HCT116 (cell line): ENCODE results near the gene SIAE. TPM values are rescaled to one million over a fixed set of nuclear protein-coding genes. Genes with fewer than 3 reads are reported as not detected.

Experiments used
- ATAC-seq: fragments of 200-7000 bp; cut with Tn5 transposase; 2 replicates; pipeline ENCODE4 v1.9.1; 2020; ENCODE audit warnings: mild to moderate bottlenecking, moderate library complexity
- BruUV-seq: library from RNA; stranded (reverse); fragments of 400-500 nt; replicated peaks from 2 replicates; lab custom pipeline; 2021; lab: Mats Ljungman, UMichigan
- CTCF ChIA-PET: fragments of 300-600 bp; sonication (Branson Sonifier 250); formaldehyde crosslinking; loops from one replicate; lab custom pipeline; 2021; ENCODE audit warnings: antibody characterized with exemption; lab: Charles Lee
- POLR2A ChIA-PET: fragments of 300-600, 350-600 bp; sonication (Branson Sonifier 250); formaldehyde crosslinking; loops from one replicate; lab custom pipeline; 2021; ENCODE audit warnings: antibody characterized with exemption; lab: Charles Lee
- RAD21 ChIA-PET, 2 experiments: fragments of 300-600 bp; sonication (Branson Sonifier 250); formaldehyde crosslinking; loops; one replicate each; lab custom pipeline; 2023; ENCODE audit warnings: low total read pairs in 2 of 2; ENCODE audit not compliant: uncharacterized antibody in 2 of 2, unreplicated experiment in 2 of 2, low non-redundant PET in 1 of 2; lab: Charles Lee
- DNase-seq: peaks from one replicate; pipeline ENCODE4 v3.0.0-alpha.2; 2010; ENCODE audit warnings: low read depth, low spot score
- H2AFZ ChIP-seq: fragments of 200-600 bp; shearing (Covaris generic), sonication (generic); 2 replicates; pipeline ENCODE4 v1.6.1; 2017; ENCODE audit warnings: low read depth, mixed run types, mixed read lengths, antibody characterized with exemption, low read length; ENCODE audit not compliant: poor library complexity, severe bottlenecking
- H3K27ac ChIP-seq: 2 replicates; pipeline ENCODE4 v1.5.1; 2012; ENCODE audit warnings: low read depth, low read length
- H3K27me3 ChIP-seq: fragments of 200-600 bp; sonication (generic); 2 replicates; pipeline ENCODE4 v1.6.1; 2016; ENCODE audit warnings: mixed run types, low read length, mixed read lengths; ENCODE audit not compliant: insufficient read depth
- H3K36me3 ChIP-seq, 2 experiments: fragments of 200-500 bp in 1 of 2; fragments of 200-600 bp in 1 of 2; sonication (Bioruptor generic) in 1 of 2; sonication (generic) in 1 of 2; 2 replicates each; pipeline versions ENCODE4 v1.5.1 to v1.6.1; 2014 to 2016; ENCODE audit warnings: low read length in 2 of 2, inconsistent platforms in 1 of 2, mixed read lengths in 1 of 2, mixed run types in 1 of 2; ENCODE audit not compliant: insufficient read depth in 2 of 2, control insufficient read depth in 1 of 2
- H3K4me1 ChIP-seq, 2 experiments: fragments of 200-600 bp in 1 of 2; sonication (generic) in 1 of 2; 2 replicates each; pipeline versions ENCODE4 v1.5.1 to v1.6.1; 2012 to 2017; ENCODE audit warnings: low read length in 2 of 2, inconsistent platforms in 1 of 2, mild to moderate bottlenecking in 1 of 2, mixed read lengths in 1 of 2, mixed run types in 1 of 2, moderate library complexity in 1 of 2; ENCODE audit not compliant: insufficient read depth in 2 of 2, control insufficient read depth in 1 of 2
- H3K4me2 ChIP-seq: fragments of 200-600 bp; sonication (generic); 2 replicates; pipeline ENCODE4 v1.6.1; 2017; ENCODE audit warnings: mixed run types, low read length, mixed read lengths
- H3K4me3 ChIP-seq, 2 experiments: fragments of 200-600 bp in 1 of 2; sonication (generic) in 1 of 2; replicated peaks in 1 of 2; 2 replicates each; pipeline ENCODE4 v1.5.1; 2011 to 2016; ENCODE audit warnings: low read length in 2 of 2, control low read depth in 1 of 2, low read depth in 1 of 2, mild to moderate bottlenecking in 1 of 2, mixed read lengths in 1 of 2, mixed run types in 1 of 2
- H3K79me2 ChIP-seq: fragments of 200-600 bp; sonication (generic); 2 replicates; pipeline ENCODE4 v1.6.1; 2017; ENCODE audit warnings: mild to moderate bottlenecking, mixed run types, low read length, moderate library complexity, mixed read lengths; ENCODE audit not compliant: insufficient read depth
- H3K9ac ChIP-seq: fragments of 200-600 bp; sonication (generic); 2 replicates; pipeline ENCODE4 v1.6.1; 2016; ENCODE audit warnings: low read length, mixed read lengths
- H3K9me2 ChIP-seq: fragments of 200-600 bp; sonication (generic), shearing (Covaris generic); 2 replicates; pipeline ENCODE4 v1.6.1; 2017; ENCODE audit warnings: mixed run types, mild to moderate bottlenecking, moderate library complexity; ENCODE audit not compliant: insufficient read depth
- H3K9me3 ChIP-seq, 2 experiments: fragments of 200-500 bp in 1 of 2; fragments of 200-600 bp in 1 of 2; sonication (Bioruptor generic) in 1 of 2; sonication (generic) in 1 of 2; 2 replicates each; pipeline ENCODE4 v1.6.1; 2014 to 2017; ENCODE audit warnings: low read length in 2 of 2, mixed read lengths in 2 of 2, inconsistent platforms in 1 of 2, low read depth in 1 of 2, mild to moderate bottlenecking in 1 of 2, mixed run types in 1 of 2, moderate library complexity in 1 of 2; ENCODE audit not compliant: control insufficient read depth in 1 of 2, insufficient read depth in 1 of 2
- H4K20me1 ChIP-seq: fragments of 200-600 bp; sonication (generic), shearing (Covaris generic); 2 replicates; pipeline ENCODE4 v1.6.1; 2017; ENCODE audit warnings: mixed run types, mild to moderate bottlenecking, moderate library complexity; ENCODE audit not compliant: insufficient read depth
- ATF3 ChIP-seq: IDR thresholded peaks from 2 replicates; pipeline ENCODE4 v1.6.1; 2012
- CBX3 ChIP-seq: IDR thresholded peaks from 2 replicates; pipeline ENCODE4 v1.6.1; 2012; ENCODE audit warnings: low read depth
- EGR1 ChIP-seq: IDR thresholded peaks from 2 replicates; pipeline ENCODE4 v1.6.1; 2012; ENCODE audit warnings: low read depth
- ELF1 ChIP-seq: IDR thresholded peaks from 2 replicates; pipeline ENCODE4 v1.6.1; 2012; ENCODE audit warnings: low read depth, borderline replicate concordance
- POLR2AphosphoS5 ChIP-seq: IDR thresholded peaks from 2 replicates; pipeline ENCODE4 v1.6.1; 2011; ENCODE audit warnings: mild to moderate bottlenecking, low read depth, low read length, moderate library complexity
- RAD21 ChIP-seq: IDR thresholded peaks from 2 replicates; pipeline ENCODE4 v1.6.1; 2012; ENCODE audit warnings: low read depth, mild to moderate bottlenecking
- REST ChIP-seq: IDR thresholded peaks from 2 replicates; pipeline ENCODE4 v1.6.1; 2012; ENCODE audit warnings: low read depth
- SRF ChIP-seq: IDR thresholded peaks from 2 replicates; pipeline ENCODE4 v1.6.1; 2012; ENCODE audit warnings: low read depth
- TCF7L2 ChIP-seq: IDR thresholded peaks from 2 replicates; pipeline ENCODE4 v1.7.0; 2011; ENCODE audit warnings: borderline replicate concordance, inconsistent platforms; ENCODE audit not compliant: insufficient read depth, insufficient read length; ENCODE audit errors: extremely low read depth
- YY1 ChIP-seq: IDR thresholded peaks from 2 replicates; pipeline ENCODE4 v1.6.1; 2011; ENCODE audit warnings: low read length, low read depth, moderate library complexity, mild to moderate bottlenecking; ENCODE audit not compliant: insufficient replicate concordance; ENCODE audit errors: extremely low read depth
- intact Hi-C: fragments of 100-400 bp; cut with micrococcal nuclease; formaldehyde crosslinking; loops from 2 replicates; pipeline ENCODE4 v1.10.0; 2022
- total RNA-seq: library from RNA; stranded (reverse); gene quantifications from one replicate; pipeline ENCODE4 v1.2.1, GENCODE V29; 2021; ENCODE audit not compliant: unreplicated experiment

SIAE gene
- total RNA-seq, 1 experiment from 2014 or later, result 39.2 TPM

GRCh38 chr11:124612045-124612444, 61.5 kb downstream of the SIAE start:
- CTCF ChIA-PET, result no interaction called here
- intact Hi-C loops, result no loop called here

More at GRCh38 chr11:124612045-124612444, 61.5 kb downstream of the SIAE start:
- BruUV-seq, result no TSS peak
- no peaks in the 10 kb centered on the region for H3K79me2 ChIP-seq
- no peaks in the 10 kb centered on the region for H3K27me3 ChIP-seq
- H2AFZ ChIP-seq, result no peak overlapping the region
- DNase-seq (no peak), ATAC-seq (no peak)
- RAD21 ChIA-PET, result no interaction called here
- H3K4me1 ChIP-seq, result no peaks in the 10 kb centered on the region
- H3K27ac ChIP-seq, result no peak overlapping the region
- no peaks in the 10 kb centered on the region for H3K9me3 ChIP-seq
- H3K4me2 ChIP-seq, result no peak overlapping the region
- no peaks in the 10 kb centered on the region for H3K36me3 ChIP-seq
- no peak for TF ChIP-seq YY1
- no peak for TF ChIP-seq POLR2AphosphoS5
- TF ChIP-seq ELF1, result no peak
- no peak for TF ChIP-seq SRF
- no peak for TF ChIP-seq TCF7L2
- TF ChIP-seq EGR1, result no peak
- no peak for TF ChIP-seq REST
- TF ChIP-seq CBX3, result no peak
- TF ChIP-seq ATF3, result no peak
- no peak for TF ChIP-seq RAD21
- no peaks in the 10 kb centered on the region for H4K20me1 ChIP-seq
- H3K9ac ChIP-seq, result no peak overlapping the region
- no peak overlapping the region for H3K4me3 ChIP-seq
- POLR2A ChIA-PET, result no interaction called here
- H3K9me2 ChIP-seq, result no peaks in the 10 kb centered on the region
